ENCODE data around the gene SH3RF3. TPM values are rescaled to one million over a fixed set of nuclear protein-coding genes. Genes with fewer than 3 reads are reported as not detected.

The SH3RF3 gene
- total RNA-seq, 1 donor from 2014 or later: 0.28 TPM

DNA sequence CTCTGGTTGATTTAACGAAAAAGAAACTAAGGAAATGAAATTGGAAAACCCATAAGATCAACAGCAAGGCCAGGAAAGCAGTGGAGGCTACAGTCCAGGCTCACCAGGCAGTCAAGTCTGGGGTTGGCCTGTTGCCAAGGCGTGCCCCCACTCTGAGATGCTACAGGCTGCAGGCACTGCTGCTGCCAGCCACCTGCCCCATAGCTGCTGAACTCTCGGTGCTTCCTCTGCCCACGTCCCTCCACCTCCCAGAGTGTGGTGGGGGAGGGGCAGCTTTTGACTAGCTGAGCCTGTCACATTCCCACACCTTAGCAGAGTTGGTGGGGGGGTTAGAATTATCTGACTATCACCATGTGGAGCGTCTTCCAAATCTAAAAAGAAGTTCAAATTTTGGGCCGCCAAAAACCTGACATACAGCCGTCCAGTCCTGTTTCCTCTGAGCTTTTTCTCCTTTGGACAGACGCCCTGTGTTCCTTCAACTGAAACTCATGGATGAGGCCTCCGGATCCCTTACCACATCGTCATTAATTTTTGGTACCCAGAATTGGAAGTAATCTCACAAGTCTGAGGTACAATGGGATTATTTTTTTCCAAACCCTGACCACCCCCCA lies 3.9 kb upstream of the SH3RF3 start:
- Histone ChIP-seq H3K9me3 (ENCODE audit: low read depth) (no peaks in the 10 kb centered on the region), H3K79me2 (ENCODE audit: low read depth) (no peaks in the 10 kb centered on the region), H2AFZ (replicated peaks) (no peak overlapping the region), H3K27me3 (peaks cover 44% of the 10 kb centered on the region), H4K20me1 (ENCODE audit: low read depth) (peaks cover 2% of the 10 kb centered on the region), H3F3A (ENCODE audit: low read depth) (no peaks in the 10 kb centered on the region), H3K9ac (no peak overlapping the region), H3K4me2 (no peak overlapping the region), H3K36me3 (no peaks in the 10 kb centered on the region), H3K4me1 (no peaks in the 10 kb centered on the region), H3K4me3 (no peak overlapping the region), H3K27ac (no peak overlapping the region)
- H3K27ac Mint-ChIP-seq: no peak overlapping the region
- TF ChIP-seq, protein P1, sequence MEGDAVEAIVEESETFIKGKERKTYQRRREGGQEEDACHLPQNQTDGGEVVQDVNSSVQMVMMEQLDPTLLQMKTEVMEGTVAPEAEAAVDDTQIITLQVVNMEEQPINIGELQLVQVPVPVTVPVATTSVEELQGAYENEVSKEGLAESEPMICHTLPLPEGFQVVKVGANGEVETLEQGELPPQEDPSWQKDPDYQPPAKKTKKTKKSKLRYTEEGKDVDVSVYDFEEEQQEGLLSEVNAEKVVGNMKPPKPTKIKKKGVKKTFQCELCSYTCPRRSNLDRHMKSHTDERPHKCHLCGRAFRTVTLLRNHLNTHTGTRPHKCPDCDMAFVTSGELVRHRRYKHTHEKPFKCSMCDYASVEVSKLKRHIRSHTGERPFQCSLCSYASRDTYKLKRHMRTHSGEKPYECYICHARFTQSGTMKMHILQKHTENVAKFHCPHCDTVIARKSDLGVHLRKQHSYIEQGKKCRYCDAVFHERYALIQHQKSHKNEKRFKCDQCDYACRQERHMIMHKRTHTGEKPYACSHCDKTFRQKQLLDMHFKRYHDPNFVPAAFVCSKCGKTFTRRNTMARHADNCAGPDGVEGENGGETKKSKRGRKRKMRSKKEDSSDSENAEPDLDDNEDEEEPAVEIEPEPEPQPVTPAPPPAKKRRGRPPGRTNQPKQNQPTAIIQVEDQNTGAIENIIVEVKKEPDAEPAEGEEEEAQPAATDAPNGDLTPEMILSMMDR (IDR thresholded peaks at IDR 0.05): no peak
- TF ChIP-seq EZH2phosphoT487 (IDR thresholded peaks at IDR 0.05): no peak
- no peak for TF ChIP-seq EZH2 (IDR thresholded peaks at IDR 0.05)
- H3K4me3 Mint-ChIP-seq: no peak overlapping the region
- H3K36me3 Mint-ChIP-seq: peaks cover 2% of the 10 kb centered on the region
- H3K27me3 Mint-ChIP-seq (ENCODE audit: insufficient read depth, low read depth): peaks cover 15% of the 10 kb centered on the region
- H3K4me1 Mint-ChIP-seq: peaks cover 29% of the 10 kb centered on the region
- DNase-seq (ENCODE audit: low spot score): no peak
- no peaks in the 10 kb centered on the region for H3K9me3 Mint-ChIP-seq

DNA sequence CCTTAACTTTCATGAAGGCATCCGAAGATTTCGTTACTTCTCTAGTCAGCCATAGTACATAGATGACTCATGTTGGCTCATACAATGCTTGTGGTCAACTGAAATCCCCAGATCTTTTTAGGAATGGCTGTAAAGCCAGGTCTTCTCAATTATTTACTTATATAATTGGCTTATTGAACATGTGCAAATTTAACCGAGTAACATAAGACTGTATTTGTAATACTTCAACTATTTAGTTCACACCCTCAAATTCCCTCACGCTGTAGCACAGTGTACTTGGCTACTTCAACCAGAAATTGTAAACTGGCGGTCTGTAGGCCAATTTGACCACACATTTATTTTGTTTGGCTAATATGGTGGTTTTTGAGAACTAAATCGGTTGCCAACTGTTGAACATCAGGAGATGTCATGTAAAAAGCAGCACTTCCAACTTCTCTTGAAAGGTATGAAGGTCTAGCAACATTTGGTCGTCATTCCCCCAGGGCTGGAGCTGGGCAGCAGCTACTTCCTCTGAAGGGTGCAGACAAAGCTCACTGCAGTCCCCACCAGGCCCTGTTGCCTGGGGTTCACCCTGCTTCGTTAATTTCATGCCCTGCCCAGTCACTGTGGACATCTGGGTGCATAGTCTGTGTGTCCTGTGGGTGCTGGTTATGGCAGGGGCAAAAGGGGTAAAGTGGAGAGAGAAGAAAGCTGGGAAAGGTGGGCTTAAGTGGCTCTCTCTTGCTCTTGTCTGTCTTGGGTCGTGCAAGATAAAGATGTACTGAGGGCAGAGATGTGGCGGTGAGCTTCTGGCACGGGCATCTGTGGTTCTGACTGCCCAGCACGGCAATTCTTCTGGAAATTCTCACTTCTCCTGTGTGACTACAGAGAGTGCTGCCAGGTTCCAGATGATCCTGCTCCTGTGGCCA lies 3.2 kb upstream of the SH3RF3 start:
- DNase-seq (ENCODE audit: low spot score): no peak
- Histone ChIP-seq H3K27me3 (peaks cover 52% of the 10 kb centered on the region), H3K36me3 (no peaks in the 10 kb centered on the region), H2AFZ (replicated peaks) (no peak overlapping the region), H3K79me2 (ENCODE audit: low read depth) (no peaks in the 10 kb centered on the region), H3F3A (ENCODE audit: low read depth) (no peaks in the 10 kb centered on the region), H3K4me2 (no peak overlapping the region), H4K20me1 (ENCODE audit: low read depth) (peaks cover 8% of the 10 kb centered on the region), H3K27ac (no peak overlapping the region), H3K4me1 (no peaks in the 10 kb centered on the region), H3K9ac (no peak overlapping the region), H3K4me3 (no peak overlapping the region), H3K9me3 (ENCODE audit: low read depth) (no peaks in the 10 kb centered on the region)
- peaks cover 22% of the 10 kb centered on the region for H3K27me3 Mint-ChIP-seq (ENCODE audit: insufficient read depth, low read depth)
- H3K27ac Mint-ChIP-seq: no peak overlapping the region
- TF ChIP-seq EZH2 (IDR thresholded peaks at IDR 0.05): no peak
- TF ChIP-seq, protein P1 (IDR thresholded peaks at IDR 0.05): no peak
- no peak for TF ChIP-seq EZH2phosphoT487 (IDR thresholded peaks at IDR 0.05)
- peak overlapping the region; percentile 46 for H3K4me3 Mint-ChIP-seq
- peaks cover 2% of the 10 kb centered on the region for H3K36me3 Mint-ChIP-seq
- H3K9me3 Mint-ChIP-seq: no peaks in the 10 kb centered on the region
- peaks cover 32% of the 10 kb centered on the region for H3K4me1 Mint-ChIP-seq

DNA sequence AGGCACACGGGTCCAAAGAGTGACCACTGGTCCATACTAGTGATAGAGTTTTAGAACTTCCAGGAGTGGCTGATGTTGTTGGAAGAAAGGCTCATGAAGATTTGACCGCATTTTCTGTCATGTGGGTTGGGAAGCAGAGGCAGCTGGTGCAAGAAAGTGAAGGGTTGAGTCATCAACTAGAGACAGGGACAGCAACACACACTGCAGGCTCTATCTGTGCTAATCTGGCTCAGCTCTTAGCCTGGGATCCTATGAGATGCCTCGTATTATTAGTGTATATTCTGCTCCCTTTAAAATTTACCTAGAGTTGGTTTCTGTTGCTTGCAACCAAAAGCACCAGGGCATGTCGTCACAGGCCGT lies 2.5 kb upstream of the SH3RF3 start:
- no peaks in the 10 kb centered on the region for H3K36me3 ChIP-seq
- DNase-seq (ENCODE audit: low spot score): no peak
- no peak overlapping the region for H3K4me2 ChIP-seq
- no peak overlapping the region for H3K27ac Mint-ChIP-seq
- H3K9me3 ChIP-seq (ENCODE audit: low read depth): no peaks in the 10 kb centered on the region
- no peaks in the 10 kb centered on the region for H3K9me3 Mint-ChIP-seq
- H3F3A ChIP-seq (ENCODE audit: low read depth): no peaks in the 10 kb centered on the region
- H3K4me3 ChIP-seq: no peak overlapping the region
- H3K4me1 ChIP-seq: no peaks in the 10 kb centered on the region
- H3K4me1 Mint-ChIP-seq: peaks cover 31% of the 10 kb centered on the region
- no peak overlapping the region for H3K27ac ChIP-seq
- peaks cover 10% of the 10 kb centered on the region for H4K20me1 ChIP-seq (ENCODE audit: low read depth)
- H3K4me3 Mint-ChIP-seq: peak overlapping the region; percentile 46
- H2AFZ ChIP-seq (replicated peaks): no peak overlapping the region
- H3K27me3 ChIP-seq: peaks cover 58% of the 10 kb centered on the region
- peaks cover 2% of the 10 kb centered on the region for H3K36me3 Mint-ChIP-seq
- TF ChIP-seq EZH2phosphoT487 (IDR thresholded peaks at IDR 0.05) (no peak), EZH2 (IDR thresholded peaks at IDR 0.05) (no peak)
- TF ChIP-seq, protein P1 (IDR thresholded peaks at IDR 0.05): no peak
- H3K9ac ChIP-seq: no peak overlapping the region
- peaks cover 22% of the 10 kb centered on the region for H3K27me3 Mint-ChIP-seq (ENCODE audit: insufficient read depth, low read depth)
- no peaks in the 10 kb centered on the region for H3K79me2 ChIP-seq (ENCODE audit: low read depth)
